A673 (cell line): ENCODE results near the gene IFT25. TPM values are rescaled to one million over a fixed set of nuclear protein-coding genes. Genes with fewer than 3 reads are reported as not detected.

Source experiments
- BruUV-seq: library from RNA; stranded (reverse); fragments of 400-500 nt; replicated peaks from 2 replicates; lab custom pipeline; 2021; lab: Mats Ljungman, UMichigan
- CTCF ChIA-PET: fragments of 300-600 bp; sonication (Branson Sonifier 250); formaldehyde crosslinking; loops from one replicate; lab custom pipeline; 2022; ENCODE audit warnings: antibody characterized with exemption; lab: Charles Lee
- POLR2A ChIA-PET: fragments of 300-600 bp; sonication (Branson Sonifier 250); formaldehyde crosslinking; loops from one replicate; lab custom pipeline; 2022; ENCODE audit warnings: antibody characterized with exemption; ENCODE audit not compliant: low non-redundant PET; lab: Charles Lee
- DNase-seq: peaks from one replicate; pipeline ENCODE4 v3.0.0-alpha.2; 2015; ENCODE audit warnings: low spot score
- H3K27ac ChIP-seq: fragments of 200-600 bp; sonication (generic); 2 replicates; pipeline ENCODE4 v1.5.1; 2016; ENCODE audit warnings: mixed run types, low read depth, mild to moderate bottlenecking, mixed read lengths, antibody characterized with exemption, low read length; ENCODE audit not compliant: poor library complexity, severe bottlenecking
- H3K27me3 ChIP-seq: fragments of 200-600 bp; sonication (generic); replicated peaks from 2 replicates; pipeline ENCODE4 v1.6.1; 2017; ENCODE audit warnings: mixed run types, low read depth, mild to moderate bottlenecking, mixed read lengths, antibody characterized with exemption, low read length; ENCODE audit not compliant: insufficient read depth, poor library complexity
- H3K36me3 ChIP-seq: fragments of 200-600 bp; sonication (generic); 2 replicates; pipeline ENCODE4 v1.6.1; 2016; ENCODE audit warnings: mixed run types, mild to moderate bottlenecking, mixed read lengths, antibody characterized with exemption, low read length; ENCODE audit not compliant: insufficient read depth, poor library complexity, severe bottlenecking
- H3K4me1 ChIP-seq: fragments of 200-600 bp; sonication (generic); 2 replicates; pipeline ENCODE4 v1.6.1; 2017; ENCODE audit warnings: mixed run types, mild to moderate bottlenecking, mixed read lengths, antibody characterized with exemption, low read length; ENCODE audit not compliant: insufficient read depth, poor library complexity, severe bottlenecking
- H3K4me3 ChIP-seq: fragments of 200-600 bp; sonication (generic); 2 replicates; pipeline ENCODE4 v1.5.1; 2016; ENCODE audit warnings: low read depth, mixed run types, mild to moderate bottlenecking, mixed read lengths, low read length; ENCODE audit not compliant: poor library complexity, severe bottlenecking
- H3K9me3 ChIP-seq: fragments of 200-600 bp; sonication (generic); 2 replicates; pipeline ENCODE4 v1.6.1; 2016; ENCODE audit warnings: mixed run types, low read depth, mild to moderate bottlenecking, mixed read lengths, antibody characterized with exemption, low read length; ENCODE audit not compliant: poor library complexity, severe bottlenecking
- EZH2 ChIP-seq: fragments of 200-600 bp; sonication (generic); IDR thresholded peaks from 2 replicates; pipeline ENCODE4 v1.6.1; 2017; ENCODE audit warnings: borderline replicate concordance, low read depth, mild to moderate bottlenecking, mixed read lengths, antibody characterized with exemption, low read length; ENCODE audit not compliant: poor library complexity, severe bottlenecking
- intact Hi-C: fragments of 100-400 bp; cut with micrococcal nuclease; formaldehyde crosslinking; loops from one replicate; pipeline ENCODE4 v1.10.0; 2022; ENCODE audit not compliant: unreplicated experiment
- total RNA-seq: library from RNA; stranded (reverse); gene quantifications from 2 replicates; pipeline ENCODE4 v1.2.3, GENCODE V29; 2021
- TF ChIP-seq, protein P1 (sequence below): fragments of 300-800, 200-600 bp; sonication (generic); conservative IDR thresholded peaks from 2 replicates; pipeline ENCODE4 v1.5.1; 2017; ENCODE audit warnings: low read depth, mild to moderate bottlenecking, antibody characterized with exemption, low read length, moderate library complexity, mixed read lengths

The IFT25 gene
- total RNA-seq, 1 experiment from 2014 or later = 41.0 TPM

DNA sequence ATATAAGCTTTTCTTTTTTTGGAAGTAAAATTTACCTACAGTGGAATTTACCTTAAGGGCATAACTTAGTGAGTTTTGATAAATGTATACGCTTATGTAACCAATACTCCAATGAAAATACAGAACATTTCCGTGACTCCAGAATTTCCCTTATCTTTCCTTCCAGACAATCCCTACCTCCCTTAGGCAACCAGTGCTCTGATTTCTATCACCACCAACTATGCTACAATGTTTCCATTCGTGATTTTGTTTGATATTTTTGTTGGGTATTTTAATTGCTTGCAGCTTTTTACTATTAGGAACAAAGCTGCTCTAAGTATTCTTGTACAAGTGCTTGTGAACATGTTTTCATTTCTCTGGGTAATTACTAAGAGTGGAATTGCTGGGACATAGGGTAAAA is 14.6 kb downstream of the IFT25 start:
- no peaks in the 10 kb centered on the region for H3K27me3 ChIP-seq
- no TSS peak for BruUV-seq
- H3K36me3 ChIP-seq = peaks cover 22% of the 10 kb centered on the region
- ChIA-PET POLR2A (no interaction called here), CTCF (no interaction called here)
- peaks cover 4% of the 10 kb centered on the region for H3K9me3 ChIP-seq
- no peak for DNase-seq
- no peak for TF ChIP-seq EZH2
- TF ChIP-seq, protein P1, sequence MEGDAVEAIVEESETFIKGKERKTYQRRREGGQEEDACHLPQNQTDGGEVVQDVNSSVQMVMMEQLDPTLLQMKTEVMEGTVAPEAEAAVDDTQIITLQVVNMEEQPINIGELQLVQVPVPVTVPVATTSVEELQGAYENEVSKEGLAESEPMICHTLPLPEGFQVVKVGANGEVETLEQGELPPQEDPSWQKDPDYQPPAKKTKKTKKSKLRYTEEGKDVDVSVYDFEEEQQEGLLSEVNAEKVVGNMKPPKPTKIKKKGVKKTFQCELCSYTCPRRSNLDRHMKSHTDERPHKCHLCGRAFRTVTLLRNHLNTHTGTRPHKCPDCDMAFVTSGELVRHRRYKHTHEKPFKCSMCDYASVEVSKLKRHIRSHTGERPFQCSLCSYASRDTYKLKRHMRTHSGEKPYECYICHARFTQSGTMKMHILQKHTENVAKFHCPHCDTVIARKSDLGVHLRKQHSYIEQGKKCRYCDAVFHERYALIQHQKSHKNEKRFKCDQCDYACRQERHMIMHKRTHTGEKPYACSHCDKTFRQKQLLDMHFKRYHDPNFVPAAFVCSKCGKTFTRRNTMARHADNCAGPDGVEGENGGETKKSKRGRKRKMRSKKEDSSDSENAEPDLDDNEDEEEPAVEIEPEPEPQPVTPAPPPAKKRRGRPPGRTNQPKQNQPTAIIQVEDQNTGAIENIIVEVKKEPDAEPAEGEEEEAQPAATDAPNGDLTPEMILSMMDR = no peak
- no peak overlapping the region for H3K4me3 ChIP-seq
- no peak overlapping the region for H3K27ac ChIP-seq
- intact Hi-C loops = no loop called here
- no peaks in the 10 kb centered on the region for H3K4me1 ChIP-seq

DNA sequence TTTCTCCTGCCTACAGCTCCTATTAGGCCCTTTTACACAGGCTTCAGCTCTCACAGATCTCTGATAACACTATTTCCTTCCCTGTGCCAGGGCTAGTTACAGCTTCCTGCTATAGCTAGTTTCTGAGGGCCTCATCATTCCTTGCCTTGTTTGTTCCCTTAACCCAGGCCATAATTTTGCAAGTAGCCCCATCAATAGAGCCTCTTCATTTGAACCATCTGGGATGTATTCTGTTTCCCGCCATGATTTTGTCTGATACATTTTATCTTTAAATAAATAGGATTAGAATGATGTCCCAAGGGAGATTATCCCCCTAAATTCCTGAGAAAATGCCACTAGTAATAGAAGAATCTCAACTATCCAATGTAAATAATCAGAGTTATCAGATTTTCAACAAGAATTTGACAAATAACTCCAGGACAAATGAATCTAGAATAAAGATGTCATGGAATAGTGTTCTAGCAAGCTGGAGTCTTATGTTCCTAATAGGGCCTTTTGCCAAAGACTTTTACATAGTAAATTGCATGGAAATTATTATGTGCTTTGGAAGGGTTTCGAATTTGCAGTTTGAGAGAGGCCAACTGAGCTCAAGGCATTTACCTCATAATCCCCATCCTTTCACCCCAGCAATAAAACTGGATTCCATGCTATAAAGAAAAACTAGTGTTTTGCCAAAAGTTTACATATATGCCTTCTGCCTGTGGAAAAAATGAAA is 16.1 kb downstream of the IFT25 start:
- peaks cover 14% of the 10 kb centered on the region for H3K36me3 ChIP-seq
- H3K27ac ChIP-seq = no peak overlapping the region
- BruUV-seq = no TSS peak
- H3K4me1 ChIP-seq = no peaks in the 10 kb centered on the region
- no peak for DNase-seq
- H3K27me3 ChIP-seq = no peaks in the 10 kb centered on the region
- H3K9me3 ChIP-seq = peaks cover 1% of the 10 kb centered on the region
- CTCF ChIA-PET = no interaction called here
- no peak overlapping the region for H3K4me3 ChIP-seq
- TF ChIP-seq, protein P1 = no peak
- no peak for TF ChIP-seq EZH2
- intact Hi-C loops = no loop called here
- POLR2A ChIA-PET = no interaction called here

- Histone ChIP-seq H3K4me3 (no peak overlapping the region), H3K36me3 (peaks cover 7% of the 10 kb centered on the region), H3K9me3 (no peaks in the 10 kb centered on the region), H3K27ac (no peak overlapping the region), H3K4me1 (no peaks in the 10 kb centered on the region), H3K27me3 (no peaks in the 10 kb centered on the region)
- no TSS peak for BruUV-seq
- ChIA-PET CTCF (no interaction called here), POLR2A (no interaction called here)
- TF ChIP-seq, protein P1 = no peak
- TF ChIP-seq EZH2 = no peak
- DNase-seq = no peak
- intact Hi-C loops = no loop called here
Observed at GRCh38 chr1:53927376-53927881, 18.1 kb downstream of the IFT25 start.
